Osteoblast (primary cell): ENCODE data around the gene TLE3. TPM values are rescaled to one million over a fixed set of nuclear protein-coding genes. Genes with fewer than 3 reads are reported as not detected.

ENCODE experiments used
- DNase-seq: peaks from one replicate; pipeline ENCODE4 v3.0.0; 2011; ENCODE audit warnings: low spot score, mixed read lengths; ENCODE audit not compliant: insufficient read length; ENCODE audit errors: missing footprints
- H2AFZ ChIP-seq: 2 replicates; pipeline ENCODE4 v1.6.0; 2011; ENCODE audit warnings: mild to moderate bottlenecking, low read length
- H3K27ac ChIP-seq: 2 replicates; pipeline ENCODE4 v1.5.1; 2011; ENCODE audit warnings: mild to moderate bottlenecking, low read depth, low read length, moderate library complexity
- H3K27me3 ChIP-seq: 2 replicates; pipeline ENCODE4 v1.6.0; 2012; ENCODE audit warnings: mild to moderate bottlenecking, control low read depth, inconsistent platforms, low read length, moderate library complexity; ENCODE audit not compliant: insufficient read depth
- H3K36me3 ChIP-seq: 2 replicates; pipeline ENCODE4 v1.5.1; 2011; ENCODE audit warnings: mild to moderate bottlenecking, low read length, control low read depth, moderate library complexity; ENCODE audit not compliant: insufficient read depth
- H3K4me1 ChIP-seq: 2 replicates; pipeline ENCODE4 v1.5.1; 2011; ENCODE audit warnings: mild to moderate bottlenecking, low read length, control low read depth, moderate library complexity; ENCODE audit not compliant: insufficient read depth
- H3K4me2 ChIP-seq: 2 replicates; pipeline ENCODE4 v1.6.0; 2011; ENCODE audit warnings: mild to moderate bottlenecking, low read length; ENCODE audit not compliant: insufficient read depth
- H3K4me3 ChIP-seq: fragments of 200-600 bp; sonication (generic); 3 replicates; pipeline ENCODE4 v1.5.1; 2012; ENCODE audit warnings: mild to moderate bottlenecking, low read length, inconsistent platforms; ENCODE audit not compliant: insufficient read depth
- H3K79me2 ChIP-seq: 2 replicates; pipeline ENCODE4 v1.6.0; 2012; ENCODE audit warnings: mild to moderate bottlenecking, low read length, control low read depth, inconsistent platforms; ENCODE audit not compliant: insufficient read depth
- H3K9me3 ChIP-seq: 2 replicates; pipeline ENCODE4 v1.5.1; 2011; ENCODE audit warnings: low read depth, low read length, control low read depth
- H4K20me1 ChIP-seq: 2 replicates; pipeline ENCODE4 v1.6.0; 2012; ENCODE audit warnings: mild to moderate bottlenecking, low read length, control low read depth; ENCODE audit not compliant: insufficient read depth
- CTCF ChIP-seq: IDR thresholded peaks from 2 replicates; pipeline ENCODE4 v1.5.1; 2011; ENCODE audit warnings: mild to moderate bottlenecking, low read depth, low read length, moderate library complexity; ENCODE audit errors: extremely low read depth
- total RNA-seq: library from RNA; depleted of rRNA; stranded (reverse); fragments of >200 nt; gene quantifications from 2 replicates; pipeline ENCODE4 v1.2.3, GENCODE V29; 2012

Gene TLE3
- total RNA-seq, 1 donor = 29.7 TPM

GRCh38 chr15:70109978-70110377 lies 12.3 kb upstream of the TLE3 start:
- Histone ChIP-seq H3K27ac (no peak overlapping the region), H3K36me3 (no peaks in the 10 kb centered on the region), H3K4me2 (no peak overlapping the region), H2AFZ (no peak overlapping the region), H3K4me1 (peaks cover 14% of the 10 kb centered on the region), H3K9me3 (no peaks in the 10 kb centered on the region), H3K27me3 (no peaks in the 10 kb centered on the region), H4K20me1 (no peaks in the 10 kb centered on the region), H3K79me2 (no peaks in the 10 kb centered on the region), H3K4me3 (no peak overlapping the region)
- no peak for DNase-seq
- TF ChIP-seq CTCF = no peak

- Histone ChIP-seq H3K9me3 (no peaks in the 10 kb centered on the region), H3K27me3 (no peaks in the 10 kb centered on the region), H3K36me3 (no peaks in the 10 kb centered on the region), H3K4me1 (peaks cover 13% of the 10 kb centered on the region), H3K4me3 (no peak overlapping the region), H3K79me2 (no peaks in the 10 kb centered on the region), H2AFZ (no peak overlapping the region), H3K27ac (no peak overlapping the region), H3K4me2 (no peak overlapping the region), H4K20me1 (no peaks in the 10 kb centered on the region)
- no peak for TF ChIP-seq CTCF
- no peak for DNase-seq
Measured at GRCh38 chr15:70109531-70109930, 11.8 kb upstream of the TLE3 start.

- H3K4me1 ChIP-seq = peaks cover 21% of the 10 kb centered on the region
- no peak overlapping the region for H3K4me2 ChIP-seq
- H3K4me3 ChIP-seq = no peak overlapping the region
- H3K79me2 ChIP-seq = no peaks in the 10 kb centered on the region
- DNase-seq = no peak
- H3K9me3 ChIP-seq = no peaks in the 10 kb centered on the region
- H3K36me3 ChIP-seq = no peaks in the 10 kb centered on the region
- no peak overlapping the region for H3K27ac ChIP-seq
- no peak for TF ChIP-seq CTCF
- no peaks in the 10 kb centered on the region for H3K27me3 ChIP-seq
- H4K20me1 ChIP-seq = no peaks in the 10 kb centered on the region
- no peak overlapping the region for H2AFZ ChIP-seq
Measured at GRCh38 chr15:70103880-70104626, 6.3 kb upstream of the TLE3 start.

GRCh38 chr15:70102827-70103226 lies 5.1 kb upstream of the TLE3 start:
- no peaks in the 10 kb centered on the region for H3K27me3 ChIP-seq
- H3K4me3 ChIP-seq = no peak overlapping the region
- H3K79me2 ChIP-seq = no peaks in the 10 kb centered on the region
- TF ChIP-seq CTCF = no peak
- H2AFZ ChIP-seq = no peak overlapping the region
- peaks cover 29% of the 10 kb centered on the region for H3K4me1 ChIP-seq
- no peak for DNase-seq
- H3K27ac ChIP-seq = no peak overlapping the region
- no peaks in the 10 kb centered on the region for H3K36me3 ChIP-seq
- no peak overlapping the region for H3K4me2 ChIP-seq
- no peaks in the 10 kb centered on the region for H3K9me3 ChIP-seq
- no peaks in the 10 kb centered on the region for H4K20me1 ChIP-seq
